ENCODE measurements around the gene BCAT1.

DNA sequence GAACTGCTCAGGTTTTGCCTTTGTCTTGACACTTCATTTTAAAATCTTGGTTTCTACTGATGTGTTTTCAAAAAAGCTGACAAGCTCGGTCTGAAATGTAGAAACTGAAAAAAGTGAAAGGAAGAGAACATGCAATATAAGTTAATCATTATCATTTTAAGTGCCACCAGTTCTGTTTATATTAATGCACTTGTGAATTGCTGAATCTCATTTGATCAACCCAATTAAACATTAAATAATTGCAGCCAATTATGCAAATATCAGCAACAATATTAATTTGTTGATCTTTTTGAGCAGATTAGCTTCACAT, 133.8 kb downstream of the BCAT1 start:
- TF ChIP-seq, protein P1, sequence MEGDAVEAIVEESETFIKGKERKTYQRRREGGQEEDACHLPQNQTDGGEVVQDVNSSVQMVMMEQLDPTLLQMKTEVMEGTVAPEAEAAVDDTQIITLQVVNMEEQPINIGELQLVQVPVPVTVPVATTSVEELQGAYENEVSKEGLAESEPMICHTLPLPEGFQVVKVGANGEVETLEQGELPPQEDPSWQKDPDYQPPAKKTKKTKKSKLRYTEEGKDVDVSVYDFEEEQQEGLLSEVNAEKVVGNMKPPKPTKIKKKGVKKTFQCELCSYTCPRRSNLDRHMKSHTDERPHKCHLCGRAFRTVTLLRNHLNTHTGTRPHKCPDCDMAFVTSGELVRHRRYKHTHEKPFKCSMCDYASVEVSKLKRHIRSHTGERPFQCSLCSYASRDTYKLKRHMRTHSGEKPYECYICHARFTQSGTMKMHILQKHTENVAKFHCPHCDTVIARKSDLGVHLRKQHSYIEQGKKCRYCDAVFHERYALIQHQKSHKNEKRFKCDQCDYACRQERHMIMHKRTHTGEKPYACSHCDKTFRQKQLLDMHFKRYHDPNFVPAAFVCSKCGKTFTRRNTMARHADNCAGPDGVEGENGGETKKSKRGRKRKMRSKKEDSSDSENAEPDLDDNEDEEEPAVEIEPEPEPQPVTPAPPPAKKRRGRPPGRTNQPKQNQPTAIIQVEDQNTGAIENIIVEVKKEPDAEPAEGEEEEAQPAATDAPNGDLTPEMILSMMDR (conservative IDR thresholded peaks at IDR 0.05; ENCODE audit: low read depth in 2 of 2): no peak
- TF ChIP-seq EZH2phosphoT487 (IDR thresholded peaks at IDR 0.05; ENCODE audit: unreplicated experiment) (no peak), ZNF114 (CRISPR knock-in tag; IDR thresholded peaks at IDR 0.05) (no peak), POLR2AphosphoS5 (IDR thresholded peaks at IDR 0.05; ENCODE audit: low read depth) (no peak), EZH2 (IDR thresholded peaks at IDR 0.05; ENCODE audit: low read depth, unreplicated experiment) (no peak), ZNF331 (CRISPR knock-in tag; IDR thresholded peaks at IDR 0.05; ENCODE audit: low read depth) (no peak), CREB1 (CRISPR knock-in tag; IDR thresholded peaks at IDR 0.05; ENCODE audit: low read depth) (no peak), JUNB (IDR thresholded peaks at IDR 0.05; ENCODE audit: unreplicated experiment) (no peak)
- TF ChIP-seq, protein P2, sequence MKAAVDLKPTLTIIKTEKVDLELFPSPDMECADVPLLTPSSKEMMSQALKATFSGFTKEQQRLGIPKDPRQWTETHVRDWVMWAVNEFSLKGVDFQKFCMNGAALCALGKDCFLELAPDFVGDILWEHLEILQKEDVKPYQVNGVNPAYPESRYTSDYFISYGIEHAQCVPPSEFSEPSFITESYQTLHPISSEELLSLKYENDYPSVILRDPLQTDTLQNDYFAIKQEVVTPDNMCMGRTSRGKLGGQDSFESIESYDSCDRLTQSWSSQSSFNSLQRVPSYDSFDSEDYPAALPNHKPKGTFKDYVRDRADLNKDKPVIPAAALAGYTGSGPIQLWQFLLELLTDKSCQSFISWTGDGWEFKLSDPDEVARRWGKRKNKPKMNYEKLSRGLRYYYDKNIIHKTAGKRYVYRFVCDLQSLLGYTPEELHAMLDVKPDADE (IDR thresholded peaks at IDR 0.05): no peak
